ENCODE measurements around the gene TRIP12.

DNA sequence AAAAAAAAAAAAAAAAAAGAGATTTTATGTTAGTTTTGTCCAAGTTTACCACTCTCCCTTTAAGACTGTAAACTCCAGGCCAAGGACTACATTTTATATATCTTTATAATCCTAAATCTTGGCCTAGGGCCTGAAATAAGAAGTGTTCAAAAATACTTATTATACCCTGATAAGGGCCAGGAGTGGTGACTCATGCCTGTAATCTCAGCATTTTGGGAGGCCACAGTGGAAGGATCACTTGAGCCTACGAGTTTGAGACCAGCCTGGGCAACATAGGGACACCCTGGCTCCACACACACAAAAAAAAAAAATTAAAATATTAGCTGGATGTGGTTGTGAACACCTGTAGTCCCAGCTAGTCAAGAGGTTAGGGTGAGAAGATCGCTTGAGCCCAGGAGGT is 12.7 kb downstream of the TRIP12 start:
- no peak for TF ChIP-seq CTCF (IDR thresholded peaks at IDR 0.05)
- TF ChIP-seq EZH2 (IDR thresholded peaks at IDR 0.05; ENCODE audit: borderline replicate concordance, insufficient read depth, low read depth, low read length, poor library complexity, severe bottlenecking): no peak
